Fibroblast of lung (primary cell): ENCODE results near the gene FAM187B. TPM values are rescaled to one million over a fixed set of nuclear protein-coding genes. Genes with fewer than 3 reads are reported as not detected.
"Not testable (repeated sequence)": the region's sequence is repeated elsewhere in the genome, so short reads cannot be mapped to it uniquely, and the experiment has no call there.

Experiments used
- DNase-seq, 2 donors: peaks; one replicate each; pipeline versions ENCODE4 v3.0.0 to v3.0.0-alpha.2; 2010; ENCODE audit warnings: low read depth in 2 of 2
- H2AFZ ChIP-seq: 2 replicates; pipeline ENCODE4 v1.5.1; 2012; ENCODE audit warnings: low read length, control low read depth, inconsistent platforms
- H3K27ac ChIP-seq: 2 replicates; pipeline ENCODE4 v1.5.1; 2011; ENCODE audit warnings: low read length, control low read depth; ENCODE audit not compliant: insufficient read depth
- H3K27me3 ChIP-seq: 2 replicates; pipeline ENCODE4 v1.5.1; 2011; ENCODE audit warnings: mild to moderate bottlenecking, low read length; ENCODE audit not compliant: control insufficient read depth, insufficient read depth
- H3K36me3 ChIP-seq: 2 replicates; pipeline ENCODE4 v1.5.1; 2011; ENCODE audit warnings: low read length; ENCODE audit not compliant: control insufficient read depth, insufficient read depth
- H3K4me1 ChIP-seq: 2 replicates; pipeline ENCODE4 v1.5.1; 2011; ENCODE audit warnings: low read length; ENCODE audit not compliant: control insufficient read depth, insufficient read depth; ENCODE audit errors: extremely low read depth
- H3K4me2 ChIP-seq: 2 replicates; pipeline ENCODE4 v1.5.1; 2011; ENCODE audit warnings: low read length, control low read depth; ENCODE audit not compliant: insufficient read depth; ENCODE audit errors: extremely low read depth
- H3K4me3 ChIP-seq, 4 experiments: fragments of 200-600 bp in 1 of 4; sonication (generic) in 1 of 4; replicated peaks in 1 of 4; 2 replicates each; pipeline ENCODE4 v1.5.1; 2011 to 2016; ENCODE audit warnings: low read length in 4 of 4, low read depth in 3 of 4, mild to moderate bottlenecking in 3 of 4, control low read depth in 2 of 4, inconsistent platforms in 1 of 4, mixed read lengths in 1 of 4; ENCODE audit not compliant: insufficient read depth in 1 of 4; ENCODE audit errors: control extremely low read depth in 1 of 4
- H3K79me2 ChIP-seq: 2 replicates; pipeline ENCODE4 v1.5.1; 2012; ENCODE audit warnings: mild to moderate bottlenecking, low read length, inconsistent platforms; ENCODE audit not compliant: control insufficient read depth, insufficient read depth
- H3K9ac ChIP-seq: 2 replicates; pipeline ENCODE4 v1.5.1; 2011; ENCODE audit warnings: mild to moderate bottlenecking, low read length, control low read depth; ENCODE audit not compliant: insufficient read depth
- H3K9me3 ChIP-seq: 2 replicates; pipeline ENCODE4 v1.5.1; 2012; ENCODE audit warnings: low read depth, low read length; ENCODE audit not compliant: control insufficient read depth, insufficient read depth
- H4K20me1 ChIP-seq: 2 replicates; pipeline ENCODE4 v1.5.1; 2011; ENCODE audit warnings: low read length; ENCODE audit not compliant: control insufficient read depth, insufficient read depth; ENCODE audit errors: extremely low read depth
- CTCF ChIP-seq, 2 donors: IDR thresholded peaks in 1 of 2; conservative IDR thresholded peaks in 1 of 2; 1 replicate in 1 of 2; 2 replicates in 1 of 2; pipeline ENCODE4 v1.5.1; 2011 to 2012; ENCODE audit warnings: low read length in 2 of 2, control low read depth in 1 of 2, inconsistent platforms in 1 of 2, low read depth in 1 of 2, mild to moderate bottlenecking in 1 of 2
- EZH2 ChIP-seq: IDR thresholded peaks from 2 replicates; pipeline ENCODE4 v1.5.1; 2012; ENCODE audit warnings: low read length, control low read depth, mild to moderate bottlenecking; ENCODE audit errors: missing control alignments
- polyA plus RNA-seq, 2 donors: library from polyadenylated mRNA; depleted of rRNA in 1 of 2; stranded (reverse) in 1 of 2; unstranded in 1 of 2; fragments of >200 nt; gene quantifications; 2 replicates each; pipeline ENCODE4 v1.2.1, GENCODE V29; 2011 to 2012; ENCODE audit warnings: missing spikeins in 1 of 2
- total RNA-seq: library from RNA; depleted of rRNA; stranded (reverse); fragments of >200 nt; gene quantifications from 2 replicates; pipeline ENCODE4 v1.2.1, GENCODE V29; 2014

The FAM187B gene
- total and polyA plus RNA-seq, 2 donors (not counting 1 experiment from before 2014, with no cell fraction given): not detected

- no peaks in the 10 kb centered on the region for H3K79me2 ChIP-seq
- H3K4me3 ChIP-seq: no peak overlapping the region
- no peak for DNase-seq
- H3K4me2 ChIP-seq: no peak overlapping the region
- H3K36me3 ChIP-seq: no peaks in the 10 kb centered on the region
- no peak overlapping the region for H2AFZ ChIP-seq
- H3K27me3 ChIP-seq: peaks cover 5% of the 10 kb centered on the region
- no peaks in the 10 kb centered on the region for H3K4me1 ChIP-seq
- H3K9ac ChIP-seq: no peak overlapping the region
- H3K27ac ChIP-seq: no peak overlapping the region
- TF ChIP-seq CTCF (conservative IDR thresholded peaks at IDR 0.05 in 1 of 2, IDR thresholded peaks at IDR 0.05 in 1 of 2; ENCODE audit: low read depth in 1 of 2, low read length in 2 of 2) (no peak), EZH2 (no peak)
- H4K20me1 ChIP-seq: no peaks in the 10 kb centered on the region
- no peaks in the 10 kb centered on the region for H3K9me3 ChIP-seq
Measured at GRCh38 chr19:35223084-35223790, 5.3 kb downstream of the FAM187B start.

GRCh38 chr19:35222373-35223015 is 6.0 kb downstream of the FAM187B start:
- no peak for DNase-seq
- Histone ChIP-seq H4K20me1 (no peaks in the 10 kb centered on the region), H3K4me1 (no peaks in the 10 kb centered on the region), H2AFZ (no peak overlapping the region), H3K27ac (no peak overlapping the region), H3K27me3 (peaks cover 5% of the 10 kb centered on the region), H3K9ac (no peak overlapping the region), H3K79me2 (no peaks in the 10 kb centered on the region), H3K4me2 (no peak overlapping the region), H3K36me3 (no peaks in the 10 kb centered on the region), H3K4me3 (no peak overlapping the region), H3K9me3 (no peaks in the 10 kb centered on the region)
- TF ChIP-seq EZH2 (no peak), CTCF (conservative IDR thresholded peaks at IDR 0.05 in 1 of 2, IDR thresholded peaks at IDR 0.05 in 1 of 2; ENCODE audit: low read depth in 1 of 2, low read length in 2 of 2) (no peak)

- H3K4me3 ChIP-seq, H4K20me1 ChIP-seq, H3K27me3 ChIP-seq, H3K9me3 ChIP-seq, H3K9ac ChIP-seq, DNase-seq, H3K79me2 ChIP-seq, H2AFZ ChIP-seq, H3K4me1 ChIP-seq, H3K27ac ChIP-seq, H3K4me2 ChIP-seq, H3K36me3 ChIP-seq: not testable (repeated sequence)
Measured at GRCh38 chr19:35220973-35221590, 7.5 kb downstream of the FAM187B start.
